Epidermal melanocyte (primary cell): ENCODE results near the gene PRSS27.
"Not testable (repeated sequence)": the region's sequence is repeated elsewhere in the genome, so short reads cannot be mapped to it uniquely, and the experiment has no call there.

Source experiments
- DNase-seq: peaks from one replicate; pipeline ENCODE4 v3.0.0; 2011; ENCODE audit warnings: low spot score; ENCODE audit not compliant: insufficient read length

The PRSS27 gene

GRCh38 chr16:2696601-2697250 is 23.3 kb downstream of the PRSS27 start:
- not testable (repeated sequence) for DNase-seq

- peak; percentile 40 for DNase-seq
Measured at GRCh38 chr16:2692948-2693651, 26.9 kb downstream of the PRSS27 start.

- DNase-seq: no peak
Measured at GRCh38 chr16:2692251-2692947, 27.6 kb downstream of the PRSS27 start.

- DNase-seq: peak; percentile 8
Measured at GRCh38 chr16:2691491-2692248, 28.4 kb downstream of the PRSS27 start.

GRCh38 chr16:2690852-2691251 is 29.2 kb downstream of the PRSS27 start:
- peak; percentile 3 for DNase-seq

- DNase-seq: no peak
Measured at GRCh38 chr16:2689968-2690801, 29.8 kb downstream of the PRSS27 start.

GRCh38 chr16:2689422-2689821 is 30.6 kb downstream of the PRSS27 start:
- not testable (repeated sequence) for DNase-seq

- peak; percentile 12 for DNase-seq
Measured at GRCh38 chr16:2687531-2688308, 32.3 kb downstream of the PRSS27 start.

- peak; percentile 5 for DNase-seq
Measured at GRCh38 chr16:2686912-2687507, 33.0 kb downstream of the PRSS27 start.

GRCh38 chr16:2686075-2686474 is 33.9 kb downstream of the PRSS27 start:
- not testable (repeated sequence) for DNase-seq

GRCh38 chr16:2683041-2683440 is 37.0 kb downstream of the PRSS27 start:
- DNase-seq: peak; percentile 8

- DNase-seq: peak; percentile 99
Measured at GRCh38 chr16:2682209-2683021, 37.6 kb downstream of the PRSS27 start, which contains the start of gene KCTD5. Gene KCTD5, plus strand, starts transcription at chr16:2682523. Its CDS starts 26 bp downstream, at chr16:2682549.

GRCh38 chr16:2680360-2680759 is 39.7 kb downstream of the PRSS27 start:
- not testable (repeated sequence) for DNase-seq

GRCh38 chr16:2679902-2680301 is 40.1 kb downstream of the PRSS27 start:
- DNase-seq: peak; percentile 7

- not testable (repeated sequence) for DNase-seq
Measured at GRCh38 chr16:2678206-2678965, 41.6 kb downstream of the PRSS27 start.

GRCh38 chr16:2676937-2677336 is 43.1 kb downstream of the PRSS27 start:
- DNase-seq: peak; percentile 6

- DNase-seq: no peak
Measured at GRCh38 chr16:2675714-2676113, 44.3 kb downstream of the PRSS27 start.

GRCh38 chr16:2675021-2675420 is 45.0 kb downstream of the PRSS27 start:
- no peak for DNase-seq
